ENCODE results near the gene YPEL5.

Gene YPEL5

GRCh38 chr2:30209227-30209626 lies 62.4 kb downstream of the YPEL5 start:
- Histone ChIP-seq H3K4me3 (ENCODE audit: low read depth, low read length) (no peak overlapping the region), H3K4me1 (no peaks in the 10 kb centered on the region), H3K9me3 (no peaks in the 10 kb centered on the region), H3K36me3 (no peaks in the 10 kb centered on the region), H3K27me3 (no peaks in the 10 kb centered on the region)
- TF ChIP-seq, protein P1, sequence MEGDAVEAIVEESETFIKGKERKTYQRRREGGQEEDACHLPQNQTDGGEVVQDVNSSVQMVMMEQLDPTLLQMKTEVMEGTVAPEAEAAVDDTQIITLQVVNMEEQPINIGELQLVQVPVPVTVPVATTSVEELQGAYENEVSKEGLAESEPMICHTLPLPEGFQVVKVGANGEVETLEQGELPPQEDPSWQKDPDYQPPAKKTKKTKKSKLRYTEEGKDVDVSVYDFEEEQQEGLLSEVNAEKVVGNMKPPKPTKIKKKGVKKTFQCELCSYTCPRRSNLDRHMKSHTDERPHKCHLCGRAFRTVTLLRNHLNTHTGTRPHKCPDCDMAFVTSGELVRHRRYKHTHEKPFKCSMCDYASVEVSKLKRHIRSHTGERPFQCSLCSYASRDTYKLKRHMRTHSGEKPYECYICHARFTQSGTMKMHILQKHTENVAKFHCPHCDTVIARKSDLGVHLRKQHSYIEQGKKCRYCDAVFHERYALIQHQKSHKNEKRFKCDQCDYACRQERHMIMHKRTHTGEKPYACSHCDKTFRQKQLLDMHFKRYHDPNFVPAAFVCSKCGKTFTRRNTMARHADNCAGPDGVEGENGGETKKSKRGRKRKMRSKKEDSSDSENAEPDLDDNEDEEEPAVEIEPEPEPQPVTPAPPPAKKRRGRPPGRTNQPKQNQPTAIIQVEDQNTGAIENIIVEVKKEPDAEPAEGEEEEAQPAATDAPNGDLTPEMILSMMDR (IDR thresholded peaks at IDR 0.05; ENCODE audit: low read depth, low read length) = no peak
- DNase-seq = no peak

Measured in BE2C (cell line).